GM21723 (cell line): ENCODE data around the gene ZNF687.

Source experiments
- ATAC-seq: cut with Tn5 transposase; IDR thresholded peaks from one replicate; pipeline ENCODE4 v1.9.1; 2021; ENCODE audit warnings: mild to moderate bottlenecking, moderate library complexity; ENCODE audit not compliant: unreplicated experiment

The ZNF687 gene

DNA sequence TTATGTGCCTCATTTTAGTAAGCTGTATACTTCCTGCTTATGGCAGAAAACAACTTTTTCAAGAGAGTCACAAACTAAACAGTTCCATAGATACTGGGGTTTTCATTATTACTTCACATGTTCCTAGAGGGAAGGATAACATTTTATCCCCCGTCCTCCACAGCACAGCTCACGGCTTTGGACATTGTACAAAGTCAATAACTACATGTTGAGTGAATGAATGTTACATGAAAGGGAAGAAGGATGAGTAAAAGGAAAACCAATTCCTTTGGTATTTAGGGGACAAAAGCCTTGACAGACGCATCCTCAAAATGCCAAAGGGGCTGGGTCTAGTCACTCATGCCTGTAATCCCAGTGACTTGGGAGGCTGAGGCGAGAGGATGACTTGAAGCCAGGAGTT is 30.3 kb downstream of the ZNF687 start:
- no peak for ATAC-seq

DNA sequence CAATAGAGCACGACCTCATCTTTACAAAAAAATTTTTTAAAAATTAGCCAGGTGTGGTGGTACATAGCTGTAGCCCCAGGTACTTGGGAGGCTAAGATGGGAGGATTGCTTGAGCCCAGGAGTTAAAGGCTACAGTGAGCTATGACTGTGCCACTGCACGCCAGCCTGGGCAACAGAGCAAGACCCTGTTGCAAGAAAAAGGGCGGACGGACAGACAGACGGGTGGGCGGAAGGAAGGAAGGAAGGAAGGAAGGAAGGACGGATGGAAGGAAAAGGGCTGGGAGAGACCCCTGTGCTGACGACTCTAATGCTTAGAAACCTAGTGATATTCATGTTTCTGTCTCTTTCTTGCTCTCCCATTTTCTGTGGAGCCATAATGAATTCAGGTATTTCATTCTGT is 30.7 kb downstream of the ZNF687 start:
- no peak for ATAC-seq

DNA sequence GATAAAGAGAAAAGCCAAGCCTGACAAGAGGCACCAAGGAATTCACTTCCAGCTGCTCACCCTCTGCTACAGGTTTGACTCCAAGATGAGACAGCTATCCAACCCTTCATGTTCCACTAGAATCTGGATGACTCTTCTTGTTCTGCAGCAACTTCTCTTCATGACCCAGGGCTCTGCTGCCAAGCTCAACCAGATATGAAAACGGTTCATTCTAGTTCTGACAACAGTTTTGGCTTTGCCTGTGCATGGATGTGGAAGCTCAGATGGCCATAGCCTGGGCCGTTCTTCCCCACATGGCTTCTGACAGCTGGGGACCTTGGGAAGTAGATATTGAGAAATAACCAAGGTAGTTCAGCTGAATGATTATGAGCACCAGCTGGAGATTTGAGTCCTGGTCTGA is 31.4 kb downstream of the ZNF687 start:
- ATAC-seq = no peak

DNA sequence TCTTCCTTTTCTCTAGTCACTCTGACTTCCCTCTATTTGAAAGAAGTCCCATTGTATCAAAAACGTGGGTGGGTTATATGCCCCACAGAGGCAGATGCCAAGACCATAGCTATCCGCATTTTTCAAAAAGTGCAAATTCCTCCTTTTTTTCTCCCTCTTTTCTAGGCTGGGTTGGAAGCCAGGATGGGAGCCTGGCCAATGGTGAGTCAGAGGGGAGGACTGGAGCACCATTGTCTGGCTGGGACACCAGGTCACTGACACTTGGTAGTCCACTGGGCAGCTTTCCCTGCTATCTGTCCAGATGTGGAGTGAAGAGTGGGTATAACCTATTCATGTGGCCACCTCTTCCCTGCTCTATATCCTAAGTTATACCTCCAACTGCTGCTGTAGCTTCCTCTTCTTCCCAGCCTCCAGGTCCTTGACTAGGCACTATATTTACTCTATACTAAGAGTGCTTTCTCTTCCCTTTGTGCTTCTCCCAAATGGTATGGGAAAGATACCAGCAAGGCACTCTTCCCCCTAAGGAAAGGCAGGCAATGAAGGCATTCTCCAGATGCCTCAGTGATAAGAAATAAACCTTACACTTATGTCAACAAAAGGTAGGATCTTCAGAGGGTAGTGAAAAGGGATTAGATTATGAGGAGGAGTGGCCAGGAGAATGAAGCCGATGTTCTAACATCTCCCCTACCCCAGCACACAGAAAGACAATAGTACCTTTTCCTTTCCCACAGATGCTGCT is 32.2 kb downstream of the ZNF687 start:
- no peak for ATAC-seq

DNA sequence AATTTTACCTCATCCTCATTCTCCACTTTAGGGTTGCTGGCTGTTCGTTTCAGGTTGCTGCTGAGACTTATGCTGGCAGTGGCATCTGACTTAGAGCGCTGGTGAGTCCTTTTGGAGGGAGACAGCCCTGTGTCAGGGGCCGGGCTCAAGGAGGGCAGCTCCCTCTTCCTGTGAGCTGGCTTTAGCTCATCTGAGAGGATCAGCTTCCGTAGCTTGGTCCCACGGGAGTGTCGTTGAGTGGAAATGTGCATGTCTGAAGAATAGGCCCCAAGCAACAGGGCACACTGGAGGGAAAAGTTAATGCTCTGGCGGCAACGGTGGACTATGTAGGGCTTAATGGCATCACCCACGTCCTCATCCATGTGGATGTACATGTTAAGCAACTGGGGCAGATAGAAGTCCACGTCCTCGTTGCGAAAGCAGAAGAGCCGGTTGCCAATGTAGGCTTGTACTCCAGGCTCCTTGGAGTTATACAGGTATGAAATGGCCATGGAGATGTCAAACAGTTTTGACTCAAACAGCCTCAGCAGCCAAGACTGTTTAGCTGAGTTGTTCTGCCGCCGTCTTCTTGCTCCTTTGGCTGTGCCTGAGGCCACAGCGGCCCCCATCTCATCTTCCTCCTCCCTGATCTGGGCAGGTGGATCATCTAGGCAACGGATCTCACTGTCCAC is 33.6 kb downstream of the ZNF687 start:
- no peak for ATAC-seq

DNA sequence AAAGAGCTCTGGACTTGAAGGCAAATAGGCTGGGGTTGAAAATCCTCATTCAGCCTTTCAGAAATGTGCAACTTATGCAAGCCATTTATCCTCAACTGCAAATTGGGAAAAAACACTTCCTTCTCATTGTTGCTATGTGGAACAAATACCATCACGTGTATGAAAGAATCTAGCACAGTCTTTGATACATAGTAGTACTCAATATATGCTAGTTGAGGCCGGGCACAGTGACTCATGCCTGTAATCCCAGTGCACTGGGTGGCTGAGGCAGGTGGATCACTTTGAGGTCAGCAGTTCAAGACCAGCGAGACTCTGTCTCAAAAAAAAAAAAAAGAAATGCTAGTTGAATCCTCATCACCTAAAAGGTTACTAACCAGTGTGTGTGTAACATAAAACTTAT is 36.9 kb downstream of the ZNF687 start:
- no peak for ATAC-seq

DNA sequence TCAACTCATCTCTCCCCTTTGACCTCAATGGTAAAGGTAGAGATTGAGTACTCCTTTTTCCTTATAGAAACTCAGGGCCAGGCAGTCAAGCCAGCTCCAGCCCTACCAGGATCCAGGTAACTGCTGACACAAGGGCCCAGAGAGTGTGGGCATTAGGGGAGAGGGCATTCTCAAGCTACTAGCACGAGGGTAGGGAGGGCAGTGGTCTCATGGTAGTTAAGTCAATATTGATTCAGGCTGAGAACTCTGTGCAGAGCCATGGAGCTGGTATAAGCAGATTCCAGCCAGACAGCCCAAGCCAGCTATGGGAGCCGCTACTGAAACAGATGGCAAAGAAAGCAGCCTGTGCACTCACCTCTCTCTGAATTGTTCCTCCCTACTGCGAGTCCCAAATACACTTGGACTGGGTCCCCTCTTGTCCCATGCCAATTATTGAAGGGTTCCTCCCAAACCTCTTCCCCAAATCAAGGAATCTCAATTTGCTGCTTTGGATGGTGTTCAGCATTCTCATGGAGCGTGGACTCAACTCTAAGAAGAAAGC is 42.4 kb downstream of the ZNF687 start:
- ATAC-seq = no peak

DNA sequence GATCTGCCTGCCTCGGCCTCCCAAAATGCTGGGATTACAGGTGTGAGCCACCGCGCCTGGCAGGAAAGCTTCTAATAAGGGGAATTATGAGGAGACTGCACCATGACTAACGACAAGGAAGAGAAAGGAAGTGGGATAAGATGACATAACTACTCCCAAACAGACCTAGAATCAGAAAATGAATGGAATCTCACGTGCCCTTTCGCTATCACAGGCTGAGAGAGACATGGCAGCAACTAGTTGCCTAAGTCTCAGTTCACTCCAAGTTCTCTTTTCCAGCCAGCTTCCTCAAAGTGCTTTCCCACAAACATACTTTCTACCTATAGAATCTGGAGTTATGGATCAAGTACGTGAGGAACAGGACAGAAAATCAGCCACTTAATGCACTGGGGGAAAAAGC is 43.1 kb downstream of the ZNF687 start:
- ATAC-seq = no peak

DNA sequence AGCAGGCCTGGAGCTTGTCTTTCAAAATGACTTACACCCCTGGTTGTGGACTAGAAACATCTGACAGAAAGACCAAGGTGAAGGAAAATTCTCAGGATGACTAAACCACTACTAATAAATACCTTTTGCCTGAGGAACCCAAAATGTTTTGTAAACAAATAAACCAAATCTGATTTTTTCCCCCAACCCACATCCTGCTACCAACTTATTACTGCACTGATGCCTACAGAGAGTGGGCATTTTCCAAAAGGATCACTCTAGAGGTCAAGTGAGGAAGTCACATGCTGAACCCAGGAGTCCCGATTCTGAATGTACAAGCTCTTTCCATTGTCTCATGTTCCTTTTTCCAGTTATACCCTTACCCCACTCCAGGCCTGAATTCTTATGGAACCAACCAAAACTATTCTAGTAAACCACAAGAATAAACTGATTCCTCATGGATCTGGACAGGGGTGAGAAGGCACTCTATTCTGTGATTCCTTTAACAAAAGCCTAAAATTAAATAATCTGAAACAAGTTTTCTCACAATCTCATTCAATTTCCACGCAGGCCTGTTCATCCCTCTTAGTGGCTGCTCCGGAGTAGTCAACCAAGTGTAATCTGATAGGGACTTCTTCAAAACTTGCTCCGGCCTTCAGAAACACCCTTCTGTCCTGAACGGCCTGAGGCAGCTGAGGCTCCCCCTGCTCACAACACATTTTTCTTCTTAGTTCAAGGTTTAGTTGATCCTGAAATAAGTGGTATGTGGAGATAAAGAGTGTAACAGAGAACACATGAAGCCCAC is 43.7 kb downstream of the ZNF687 start:
- no peak for ATAC-seq

DNA sequence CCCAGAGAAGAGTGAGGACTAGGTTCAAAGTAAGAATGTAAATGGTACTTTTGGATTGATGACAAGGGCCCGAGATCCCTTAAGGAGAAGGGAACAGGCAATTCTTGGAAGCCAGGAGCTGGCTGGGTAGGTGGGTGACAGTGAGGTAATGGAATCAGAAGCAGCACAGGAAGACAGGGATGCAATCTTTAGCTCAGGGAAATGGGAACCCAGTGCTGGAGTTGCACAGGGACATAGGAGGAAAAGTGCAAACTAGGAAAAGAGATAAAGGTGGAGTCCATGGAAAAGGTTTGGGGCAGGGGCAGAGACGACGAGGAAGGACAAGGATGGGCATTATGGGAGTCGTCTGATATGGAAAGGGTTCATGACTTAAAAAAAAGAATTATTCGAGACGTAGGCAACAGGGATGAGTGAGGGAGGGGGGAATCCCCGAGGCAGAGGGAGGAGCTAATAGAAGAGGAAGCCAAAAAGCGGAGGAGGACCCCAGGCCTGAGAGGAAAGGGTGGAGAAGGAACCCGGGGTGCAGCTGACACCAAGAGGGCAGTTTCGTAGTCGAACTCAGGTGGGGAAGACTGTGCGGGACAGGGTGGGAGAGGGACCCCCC is 44.6 kb downstream of the ZNF687 start:
- ATAC-seq = peak; percentile 57

DNA sequence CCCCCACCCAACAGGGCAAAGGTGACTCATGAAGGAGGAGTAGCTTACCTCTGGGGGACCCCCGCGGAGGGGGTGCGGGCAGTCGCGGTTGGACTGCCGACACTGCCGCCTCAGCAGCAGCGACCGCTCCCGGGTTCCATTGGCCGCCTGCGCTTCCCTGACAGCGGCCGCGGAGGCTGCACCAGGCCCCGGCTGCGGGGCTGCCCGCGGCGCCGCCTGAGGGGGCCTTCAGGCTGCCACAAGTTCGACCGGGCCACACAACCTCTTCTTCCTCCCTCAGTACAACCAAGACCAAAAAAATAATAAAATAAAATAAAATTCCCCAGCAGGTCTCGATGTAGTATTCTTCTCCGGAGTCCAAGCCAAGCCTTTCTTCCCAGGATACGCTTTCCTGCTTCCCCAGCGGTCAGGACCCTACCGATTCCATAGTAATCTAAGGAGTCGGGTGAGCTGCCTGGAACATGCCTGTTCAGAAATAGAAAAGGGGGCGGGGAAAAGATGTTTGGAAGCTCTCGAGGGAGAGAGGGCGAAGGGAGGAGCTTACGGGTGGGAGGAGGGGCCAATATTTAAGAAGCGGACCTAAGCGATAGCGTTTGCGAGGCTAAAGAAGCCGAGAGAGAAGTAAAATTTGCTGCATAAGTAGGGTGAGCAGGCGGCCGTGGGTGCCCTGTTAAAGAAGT is 45.3 kb downstream of the ZNF687 start, which contains the start of gene PI4KB:
PI4KB (minus strand) TSS at position 194 of the 680 bp plus-strand sequence. CDS start 10,935 bp downstream, outside the sequence.
- ATAC-seq = peak; percentile 84

DNA sequence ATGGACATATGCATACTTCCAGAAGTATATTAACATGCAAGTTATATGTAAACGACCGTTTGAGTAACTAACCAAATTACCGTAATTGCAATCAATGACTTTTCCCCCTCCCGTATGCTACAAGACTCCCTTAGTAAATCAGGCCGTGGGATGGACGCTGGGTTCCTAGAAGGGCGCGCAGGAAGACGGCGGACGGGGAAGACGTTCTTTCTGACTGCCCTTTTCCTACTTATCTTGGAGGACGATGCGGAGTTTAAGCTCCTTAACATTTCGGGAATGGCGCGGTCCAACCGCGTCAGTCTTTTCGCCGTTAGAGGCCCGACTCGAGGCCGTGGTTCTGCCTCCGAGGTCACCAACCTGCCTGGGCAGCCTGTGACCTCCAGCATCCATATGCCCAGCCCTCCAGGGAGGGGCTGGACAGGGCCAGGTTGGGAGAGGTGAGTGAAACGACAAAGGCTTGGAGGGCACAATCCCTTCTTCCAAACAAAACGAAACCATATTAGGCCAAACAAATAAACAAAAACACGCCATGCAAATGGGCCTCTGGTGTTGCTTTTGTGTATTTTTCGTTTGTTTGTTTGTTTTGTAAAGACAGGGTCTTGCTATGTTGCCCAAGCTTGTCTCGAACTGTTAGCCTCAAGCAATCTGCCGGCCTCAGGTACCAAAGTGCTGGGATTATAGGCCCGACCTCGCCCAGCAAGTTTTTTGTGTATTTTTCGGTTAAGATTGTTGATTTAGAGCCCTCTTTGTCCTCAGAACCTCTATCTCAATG is 46.0 kb downstream of the ZNF687 start:
- peak; percentile 8 for ATAC-seq

DNA sequence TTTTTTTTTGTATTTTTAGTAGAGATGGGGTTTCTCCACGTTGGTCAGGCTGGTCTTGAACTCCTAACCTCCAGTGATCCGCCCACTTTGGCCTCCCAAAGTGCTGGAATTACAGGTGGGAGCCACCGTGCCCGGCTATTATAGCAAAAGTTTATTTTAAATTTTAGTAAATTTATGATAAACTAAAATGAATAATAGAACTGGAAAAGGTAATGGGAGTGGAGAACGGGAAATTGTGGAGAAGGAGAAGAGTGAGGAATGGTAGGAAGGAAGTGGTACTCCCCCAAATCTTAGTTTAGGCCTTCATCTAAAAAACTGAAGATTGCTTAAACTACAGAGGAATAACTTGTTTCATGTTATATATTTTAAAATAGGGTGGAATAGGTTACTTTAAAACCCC is 52.7 kb downstream of the ZNF687 start:
- ATAC-seq = no peak

DNA sequence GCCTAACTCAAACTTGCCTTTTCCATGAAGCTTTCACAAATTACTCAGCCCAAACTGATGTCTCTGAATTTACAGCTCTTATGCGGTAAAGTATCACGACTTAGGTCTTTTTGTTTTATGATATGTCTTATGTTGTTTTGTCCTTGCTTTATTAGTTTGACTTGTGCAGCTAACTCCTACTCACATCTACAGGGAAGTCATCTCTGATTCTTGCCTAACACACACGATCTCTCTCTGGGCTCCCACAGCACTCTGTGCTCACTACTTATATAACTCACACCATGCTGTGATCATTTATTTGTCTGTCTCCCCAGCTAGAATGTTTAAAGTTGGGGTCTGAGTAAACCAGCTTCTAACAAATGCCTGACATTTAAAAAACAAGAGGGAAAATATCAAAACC is 54.5 kb downstream of the ZNF687 start:
- no peak for ATAC-seq

DNA sequence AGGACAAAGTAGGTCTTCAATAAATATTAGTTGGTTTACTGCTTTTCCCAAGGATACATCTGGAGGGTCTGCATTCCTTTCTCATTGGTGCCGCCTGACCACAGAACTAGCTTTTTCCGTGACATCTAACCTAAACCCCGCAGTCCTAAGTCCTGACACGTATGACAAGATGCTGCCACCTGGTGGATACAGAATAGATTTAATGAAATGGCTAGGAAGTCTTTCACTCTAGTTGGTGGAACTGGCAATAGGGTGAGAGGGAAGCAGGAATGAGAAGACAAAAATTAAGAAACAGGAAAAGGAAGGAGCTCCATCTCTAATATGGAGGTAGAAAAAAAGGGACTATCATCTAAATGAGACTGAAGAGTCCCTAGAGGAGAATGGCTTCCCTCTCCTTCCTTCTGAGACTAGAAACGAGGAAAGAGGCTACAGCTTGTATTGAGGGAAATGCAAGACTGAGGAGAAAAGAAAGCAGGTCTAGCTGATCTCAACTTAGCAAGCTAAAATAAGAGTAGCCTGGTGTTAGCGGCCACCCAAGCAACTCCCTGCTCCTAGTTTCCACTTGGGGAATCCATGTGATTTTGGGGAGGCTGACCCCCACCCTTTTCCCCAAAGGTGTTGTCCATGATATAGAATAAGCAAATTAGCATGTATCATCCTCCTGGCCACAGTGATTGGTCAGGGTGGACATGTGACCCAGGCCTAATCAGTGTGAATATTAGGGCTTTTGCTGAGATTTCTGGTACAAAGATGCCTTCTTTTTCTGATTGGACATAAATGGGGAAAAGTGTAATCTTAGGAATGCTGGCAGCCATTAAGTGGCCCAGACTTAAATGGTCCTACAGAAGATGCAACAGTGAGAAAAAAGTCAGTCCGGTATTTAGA is 59.0 kb downstream of the ZNF687 start:
- peak; percentile 83 for ATAC-seq
